Stomach (tissue), 9 donors: ENCODE data around the gene KCNIP4. TPM values are rescaled to one million over a fixed set of nuclear protein-coding genes. Genes with fewer than 3 reads are reported as not detected.

Experiments used
- DNase-seq, 2 donors: peaks; one replicate each; pipeline versions ENCODE4 v3.0.0 to v3.0.0-alpha.2; 2013 to 2019
- H3K27ac ChIP-seq, 5 donors: fragments of 200-600 bp in 4 of 5; sonication (generic) in 4 of 5; one replicate each; pipeline ENCODE4 v1.5.1; 2013 to 2019; ENCODE audit warnings: mild to moderate bottlenecking in 1 of 5, moderate library complexity in 1 of 5
- H3K27me3 ChIP-seq, 3 donors: fragments of 200-600 bp; sonication (generic); one replicate each; pipeline ENCODE4 v1.5.1; 2017 to 2019; ENCODE audit warnings: mixed run types in 1 of 3
- H3K36me3 ChIP-seq, 4 donors: fragments of 200-600 bp; sonication (generic); 1 replicate in 3 of 4; 2 replicates in 1 of 4; pipeline ENCODE4 v1.5.1; 2016 to 2019
- H3K4me1 ChIP-seq, 4 donors: fragments of 200-600 bp; sonication (generic); one replicate each; pipeline ENCODE4 v1.5.1; 2016 to 2019
- H3K4me3 ChIP-seq, 4 donors: fragments of 200-600 bp; sonication (generic) in 3 of 4; one replicate each; pipeline ENCODE4 v1.5.1; 2016 to 2019; ENCODE audit warnings: mild to moderate bottlenecking in 1 of 4
- H3K9me3 ChIP-seq, 4 donors: fragments of 200-600 bp; sonication (generic); one replicate each; pipeline ENCODE4 v1.5.1; 2016 to 2019
- CTCF ChIP-seq, 7 experiments: fragments of 450-650 bp in 4 of 7; fragments of 200-600 bp in 3 of 7; sonication (generic) in 3 of 7; IDR thresholded peaks; one replicate each; pipeline ENCODE4 v1.5.1; 2016 to 2019; ENCODE audit warnings: antibody characterized with exemption in 7 of 7, control low read depth in 2 of 7, mild to moderate bottlenecking in 1 of 7
- EP300 ChIP-seq: sonication (generic); formaldehyde crosslinking; IDR thresholded peaks from one replicate; pipeline ENCODE4 v1.6.1; 2017; ENCODE audit warnings: antibody characterized with exemption
- POLR2A ChIP-seq, 4 donors: fragments of 450-650 bp; IDR thresholded peaks; one replicate each; pipeline ENCODE4 v1.6.1; 2016; ENCODE audit warnings: antibody characterized with exemption in 4 of 4, control low read depth in 2 of 4, mild to moderate bottlenecking in 1 of 4, moderate library complexity in 1 of 4
- POLR2AphosphoS5 ChIP-seq, 3 donors: sonication (generic); formaldehyde crosslinking; IDR thresholded peaks; one replicate each; pipeline ENCODE4 v1.6.1; 2016; ENCODE audit warnings: antibody characterized with exemption in 3 of 3
- WGBS, 5 donors: extraction: QIAGEN DNeasy Blood & Tissue Kit in 3 of 5; methylation state at CpG; one replicate each; pipeline versions ENCODE4 v1.1.5 to v1.1.7; 2013 to 2018; 5-methylcytosine and 5-hydroxymethylcytosine counted together
- intact Hi-C: fragments of 100-400 bp; cut with DNase I; formaldehyde crosslinking; loops from one replicate; pipeline ENCODE4 v1.15.1; 2023; ENCODE audit warnings: low total_unique reads
- polyA plus RNA-seq, 3 donors: library from polyadenylated mRNA; stranded (reverse); fragments of 200-250 nt; gene quantifications; one replicate each; pipeline ENCODE4 v1.2.3, GENCODE V29; 2013
- total RNA-seq, 5 donors: library from RNA; depleted of rRNA; stranded (reverse); fragments of >200 nt; gene quantifications; one replicate each; pipeline versions ENCODE4 v1.1.0 to v1.2.3, GENCODE V29; 2014 to 2016
- donor health status: healthy with polysubstance abuse.
- donor health status: Bipolar disorder and iron deficiency.
- donor health status: healthy.

KCNIP4 gene
- total and polyA plus RNA-seq, 8 donors, result 0.23 to 1.8 (median 1.3) TPM; not detected in 4

GRCh38 chr4:21420166-21420565 lies 528.4 kb downstream of the KCNIP4 start:
- intact Hi-C loops, result no loop called here
- WGBS, 5 donors, result 73 to 88% (median 77%) methylated on average over 2 of the region's 2 CpGs
- H3K27ac ChIP-seq, result no peak overlapping the region

GRCh38 chr4:21415728-21416127 lies 532.8 kb downstream of the KCNIP4 start:
- intact Hi-C loops, result no loop called here
- no peak for TF ChIP-seq POLR2AphosphoS5 (IDR thresholded peaks at IDR 0.05)
- Histone ChIP-seq H3K4me1 (peaks cover 0 to 11% (median 0%) of the 10 kb centered on the region in 4 donors), H3K9me3 (no peaks in the 10 kb centered on the region), H3K36me3 (no peaks in the 10 kb centered on the region), H3K27me3 (no peaks in the 10 kb centered on the region), H3K4me3 (no peak overlapping the region), H3K27ac (no peak overlapping the region)
- 56 to 71% (median 68%) methylated on average over 4 of the region's 4 CpGs for WGBS, 5 donors
- no peak for DNase-seq

More at GRCh38 chr4:21420166-21420565, 528.4 kb downstream of the KCNIP4 start:
- no peaks in the 10 kb centered on the region for H3K9me3 ChIP-seq
- H3K4me3 ChIP-seq, result no peak overlapping the region
- H3K4me1 ChIP-seq, result no peaks in the 10 kb centered on the region
- DNase-seq, result no peak
- TF ChIP-seq POLR2A (IDR thresholded peaks at IDR 0.05) (no peak), POLR2AphosphoS5 (IDR thresholded peaks at IDR 0.05) (no peak), CTCF (IDR thresholded peaks at IDR 0.05) (no peak), EP300 (no peak)
- no peaks in the 10 kb centered on the region for H3K27me3 ChIP-seq
- H3K36me3 ChIP-seq, result no peaks in the 10 kb centered on the region

GRCh38 chr4:21413807-21414370 lies 534.7 kb downstream of the KCNIP4 start:
- peak in 1 of 2 donors; percentile 1 for DNase-seq
- intact Hi-C loops, result no loop called here
- 22 to 41% (median 30%) methylated on average over 5 of the region's 5 CpGs for WGBS, 5 donors

GRCh38 chr4:21411086-21411485 lies 537.5 kb downstream of the KCNIP4 start:
- Histone ChIP-seq H3K36me3 (no peaks in the 10 kb centered on the region), H3K27me3 (no peaks in the 10 kb centered on the region), H3K27ac (no peak overlapping the region), H3K4me1 (peaks cover 0 to 11% (median 0%) of the 10 kb centered on the region in 4 donors), H3K4me3 (no peak overlapping the region), H3K9me3 (no peaks in the 10 kb centered on the region)
- intact Hi-C loops, result no loop called here
- no peak for TF ChIP-seq CTCF (IDR thresholded peaks at IDR 0.05)
- TF ChIP-seq EP300, result no peak
- no peak for TF ChIP-seq POLR2AphosphoS5 (IDR thresholded peaks at IDR 0.05)
- TF ChIP-seq POLR2A (IDR thresholded peaks at IDR 0.05), result no peak
- no peak for DNase-seq
- WGBS, 5 donors, result 22 to 52% (median 45%) methylated on average over 1 of the region's 1 CpG

More at GRCh38 chr4:21413807-21414370, 534.7 kb downstream of the KCNIP4 start:
- no peaks in the 10 kb centered on the region for H3K36me3 ChIP-seq
- no peaks in the 10 kb centered on the region for H3K9me3 ChIP-seq
- no peak overlapping the region for H3K27ac ChIP-seq
- H3K4me3 ChIP-seq, result peak overlapping the region in 1 of 4 donors; percentile 18
- no peaks in the 10 kb centered on the region for H3K27me3 ChIP-seq
- TF ChIP-seq EP300 (no peak), POLR2AphosphoS5 (IDR thresholded peaks at IDR 0.05) (no peak), POLR2A (IDR thresholded peaks at IDR 0.05) (no peak), CTCF (IDR thresholded peaks at IDR 0.05) (no peak)
- H3K4me1 ChIP-seq, result peaks cover 0 to 11% (median 0%) of the 10 kb centered on the region in 4 donors

GRCh38 chr4:21410372-21410771 lies 538.2 kb downstream of the KCNIP4 start:
- Histone ChIP-seq H3K27ac (no peak overlapping the region), H3K27me3 (no peaks in the 10 kb centered on the region), H3K36me3 (no peaks in the 10 kb centered on the region), H3K4me1 (peaks cover 0 to 11% (median 0%) of the 10 kb centered on the region in 4 donors), H3K4me3 (no peak overlapping the region), H3K9me3 (no peaks in the 10 kb centered on the region)
- TF ChIP-seq POLR2A (IDR thresholded peaks at IDR 0.05), result no peak
- no peak for TF ChIP-seq EP300
- TF ChIP-seq CTCF (IDR thresholded peaks at IDR 0.05), result no peak
- TF ChIP-seq POLR2AphosphoS5 (IDR thresholded peaks at IDR 0.05), result no peak
- no peak for DNase-seq
- WGBS, 5 donors, result 75 to 92% (median 89%) methylated on average over 4 of the region's 4 CpGs
- intact Hi-C loops, result no loop called here
